ENCODE results near the gene TCP11L2. TPM values are rescaled to one million over a fixed set of nuclear protein-coding genes. Genes with fewer than 3 reads are reported as not detected.

The TCP11L2 gene
- total and polyA plus RNA-seq, 2 of the 13 experiments (the other 11 are each of a cell fraction or from before 2014, with no cell fraction given), result 4.6 to 24.1 TPM

- TF ChIP-seq MED1 (CRISPR knock-in tag; IDR thresholded peaks at IDR 0.05) (peak; percentile 65), ZNF878 (CRISPR knock-in tag; IDR thresholded peaks at IDR 0.05) (peak; percentile 34; the same call in 1 of the 2 replicates), MXD1 (CRISPR knock-in tag; IDR thresholded peaks at IDR 0.05) (no peak), HIC2 (CRISPR knock-in tag; IDR thresholded peaks at IDR 0.05; ENCODE audit: low read depth) (no peak), ZNF891 (CRISPR knock-in tag; IDR thresholded peaks at IDR 0.05) (no peak), ETV5 (CRISPR knock-in tag; IDR thresholded peaks at IDR 0.05; ENCODE audit: borderline replicate concordance) (peak; percentile 57; the same call in 1 of the 2 replicates), ZNF318 (CRISPR knock-in tag; IDR thresholded peaks at IDR 0.05) (0 out of 2 replicates have a peak, but pooled peaks have one; percentile 42), SALL2 (CRISPR knock-in tag; IDR thresholded peaks at IDR 0.05) (no peak), ZSCAN12 (CRISPR knock-in tag; IDR thresholded peaks at IDR 0.05) (no peak), CEBPG (CRISPR knock-in tag; IDR thresholded peaks at IDR 0.05) (peak; percentile 28; the same call in 1 of the 2 replicates), RFX1 (IDR thresholded peaks at IDR 0.05) (no peak), RNF2 (conservative IDR thresholded peaks at IDR 0.05; ENCODE audit: low read depth) (no peak), ELF1 (CRISPR knock-in tag; IDR thresholded peaks at IDR 0.05) (0 out of 2 replicates have a peak, but pooled peaks have one; percentile 13), MXD4 (CRISPR knock-in tag; IDR thresholded peaks at IDR 0.05) (peak; percentile 21; the same call in 1 of the 2 replicates)
- TF ChIP-seq, protein P1, sequence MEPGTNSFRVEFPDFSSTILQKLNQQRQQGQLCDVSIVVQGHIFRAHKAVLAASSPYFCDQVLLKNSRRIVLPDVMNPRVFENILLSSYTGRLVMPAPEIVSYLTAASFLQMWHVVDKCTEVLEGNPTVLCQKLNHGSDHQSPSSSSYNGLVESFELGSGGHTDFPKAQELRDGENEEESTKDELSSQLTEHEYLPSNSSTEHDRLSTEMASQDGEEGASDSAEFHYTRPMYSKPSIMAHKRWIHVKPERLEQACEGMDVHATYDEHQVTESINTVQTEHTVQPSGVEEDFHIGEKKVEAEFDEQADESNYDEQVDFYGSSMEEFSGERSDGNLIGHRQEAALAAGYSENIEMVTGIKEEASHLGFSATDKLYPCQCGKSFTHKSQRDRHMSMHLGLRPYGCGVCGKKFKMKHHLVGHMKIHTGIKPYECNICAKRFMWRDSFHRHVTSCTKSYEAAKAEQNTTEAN (CRISPR knock-in tag; conservative IDR thresholded peaks at IDR 0.05), result peak; percentile 70; the same call in 1 of the 2 replicates
- TF ChIP-seq, protein P2, sequence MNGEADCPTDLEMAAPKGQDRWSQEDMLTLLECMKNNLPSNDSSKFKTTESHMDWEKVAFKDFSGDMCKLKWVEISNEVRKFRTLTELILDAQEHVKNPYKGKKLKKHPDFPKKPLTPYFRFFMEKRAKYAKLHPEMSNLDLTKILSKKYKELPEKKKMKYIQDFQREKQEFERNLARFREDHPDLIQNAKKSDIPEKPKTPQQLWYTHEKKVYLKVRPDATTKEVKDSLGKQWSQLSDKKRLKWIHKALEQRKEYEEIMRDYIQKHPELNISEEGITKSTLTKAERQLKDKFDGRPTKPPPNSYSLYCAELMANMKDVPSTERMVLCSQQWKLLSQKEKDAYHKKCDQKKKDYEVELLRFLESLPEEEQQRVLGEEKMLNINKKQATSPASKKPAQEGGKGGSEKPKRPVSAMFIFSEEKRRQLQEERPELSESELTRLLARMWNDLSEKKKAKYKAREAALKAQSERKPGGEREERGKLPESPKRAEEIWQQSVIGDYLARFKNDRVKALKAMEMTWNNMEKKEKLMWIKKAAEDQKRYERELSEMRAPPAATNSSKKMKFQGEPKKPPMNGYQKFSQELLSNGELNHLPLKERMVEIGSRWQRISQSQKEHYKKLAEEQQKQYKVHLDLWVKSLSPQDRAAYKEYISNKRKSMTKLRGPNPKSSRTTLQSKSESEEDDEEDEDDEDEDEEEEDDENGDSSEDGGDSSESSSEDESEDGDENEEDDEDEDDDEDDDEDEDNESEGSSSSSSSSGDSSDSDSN (CRISPR knock-in tag; IDR thresholded peaks at IDR 0.05), result no peak
Measured at GRCh38 chr12:106274575-106275121, 27.9 kb upstream of the TCP11L2 start (continued).
